ENCODE data around the gene MYRF.

Gene MYRF

GRCh38 chr11:61709572-61709971 lies 42.9 kb upstream of the MYRF start:
- no peak for TF ChIP-seq CTCF (IDR thresholded peaks at IDR 0.05; ENCODE audit: low read depth, low read length)
- DNase-seq (ENCODE audit: extremely low read depth, low read depth), result no peak

GRCh38 chr11:61710019-61710418 lies 42.4 kb upstream of the MYRF start:
- no peak for TF ChIP-seq CTCF (IDR thresholded peaks at IDR 0.05; ENCODE audit: low read depth, low read length)
- no peak for DNase-seq (ENCODE audit: extremely low read depth, low read depth)

GRCh38 chr11:61711037-61711436 lies 41.4 kb upstream of the MYRF start:
- no peak for DNase-seq (ENCODE audit: extremely low read depth, low read depth)
- no peak for TF ChIP-seq CTCF (IDR thresholded peaks at IDR 0.05; ENCODE audit: low read depth, low read length)

- TF ChIP-seq CTCF (IDR thresholded peaks at IDR 0.05; ENCODE audit: low read depth, low read length), result no peak
- DNase-seq (ENCODE audit: extremely low read depth, low read depth), result no peak
Observed at GRCh38 chr11:61711498-61711897, 40.9 kb upstream of the MYRF start.

- DNase-seq (ENCODE audit: extremely low read depth, low read depth), result no peak
- TF ChIP-seq CTCF (IDR thresholded peaks at IDR 0.05; ENCODE audit: low read depth, low read length), result no peak
Observed at GRCh38 chr11:61712314-61712713, 40.1 kb upstream of the MYRF start.

- no peak for DNase-seq (ENCODE audit: extremely low read depth, low read depth)
- no peak for TF ChIP-seq CTCF (IDR thresholded peaks at IDR 0.05; ENCODE audit: low read depth, low read length)
Observed at GRCh38 chr11:61712846-61713245, 39.6 kb upstream of the MYRF start.

- no peak for TF ChIP-seq CTCF (IDR thresholded peaks at IDR 0.05; ENCODE audit: low read depth, low read length)
- DNase-seq (ENCODE audit: extremely low read depth, low read depth), result no peak
Observed at GRCh38 chr11:61713464-61713863, 39.0 kb upstream of the MYRF start.

All from AG09319 (cell line).